ENCODE data around the gene SEC22A. TPM values are rescaled to one million over a fixed set of nuclear protein-coding genes. Genes with fewer than 3 reads are reported as not detected.
A peak's percentile ranks its signal among the peaks of the same experiment; 100 is the strongest.

The SEC22A gene
- total and polyA plus RNA-seq, 2 of the 8 experiments (the other 6 are each of a cell fraction or from before 2014, with no cell fraction given): 10.6 to 17.1 TPM

GRCh38 chr3:123321806-123322205 is 120.1 kb downstream of the SEC22A start:
- ChIA-PET POLR2A (ENCODE audit: partially characterized antibody) (interaction anchor here (1.0 kb wide), 1 partner anchor 40 kb away, joined by 3 read pairs; no protein-coding TSS in a partner anchor), CTCF (ENCODE audit: partially characterized antibody) (interaction anchor here (0.6 to 22.2 kb wide), 14 partner anchors 10 to 1200 kb away, joined by 3 to 245 read pairs (median 4); no protein-coding TSS in a partner anchor)
- H3K27me3 ChIP-seq (replicated peaks in 1 of 4; ENCODE audit: control insufficient read depth in 3 of 4, extremely low read depth in 1 of 4, insufficient read depth in 3 of 4, low read length in 3 of 4): no peaks in the 10 kb centered on the region
- H4K20me1 ChIP-seq (replicated peaks in 1 of 2; ENCODE audit: control insufficient read depth in 1 of 2, insufficient read depth in 2 of 2, low read length in 2 of 2): no peaks in the 10 kb centered on the region
- no peaks in the 10 kb centered on the region for H3K79me1 ChIP-seq (ENCODE audit: low read depth, low read length)
- no peak for TF ChIP-seq ZNF274 (IDR thresholded peaks at IDR 0.05; ENCODE audit: borderline replicate concordance, extremely low read depth, low read length)
- no peak for TF ChIP-seq CBX5 (IDR thresholded peaks at IDR 0.05; ENCODE audit: low read depth, low read length)
- no peak for TF ChIP-seq CTCF (IDR thresholded peaks at IDR 0.05; ENCODE audit: control extremely low read depth in 1 of 3, insufficient read depth in 1 of 3, low read depth in 1 of 3, low read length in 3 of 3)
- no peak for TF ChIP-seq RXRA (IDR thresholded peaks at IDR 0.05; ENCODE audit: insufficient read depth, low read depth, low read length)
- no peak for TF ChIP-seq EP300 (IDR thresholded peaks at IDR 0.05; ENCODE audit: borderline replicate concordance in 1 of 2, low read depth in 2 of 2, low read length in 2 of 2)
- no peak for TF ChIP-seq RNF2 (IDR thresholded peaks at IDR 0.05; ENCODE audit: borderline replicate concordance, low read depth, low read length, missing control alignments, poor library complexity, severe bottlenecking)
- FAIRE-seq (no peak), DNase-seq (ENCODE audit: low read depth in 1 of 2, low spot score in 2 of 2) (no peak)
- H3K79me2 ChIP-seq (ENCODE audit: control insufficient read depth in 1 of 2, insufficient read depth in 2 of 2, low read length in 2 of 2): no peaks in the 10 kb centered on the region
- H3K4me1 ChIP-seq (replicated peaks in 1 of 4; ENCODE audit: control insufficient read depth in 3 of 4, insufficient read depth in 4 of 4, low read length in 3 of 4): peaks cover 4 to 14% (median 9%) of the 10 kb centered on the region in 4 experiments
- no peak overlapping the region for H3K9ac ChIP-seq (replicated peaks in 1 of 4; ENCODE audit: extremely low read depth in 1 of 4, low read depth in 3 of 4, low read length in 3 of 4)
- no peaks in the 10 kb centered on the region for H3K23me2 ChIP-seq (ENCODE audit: low read depth, low read length)
- H4K91ac ChIP-seq (replicated peaks; ENCODE audit: insufficient read length, low read length): no peak overlapping the region
- no peak overlapping the region; the same call in 1 of the 2 replicates for H2AK5ac ChIP-seq (ENCODE audit: low read depth, low read length)
- H3K23ac ChIP-seq (ENCODE audit: insufficient read length): no peak overlapping the region
- no peak overlapping the region for H2AFZ ChIP-seq (ENCODE audit: low read length)
- no peaks in the 10 kb centered on the region for H3K9me3 ChIP-seq (ENCODE audit: insufficient read depth in 2 of 2, low read depth in 1 of 2, low read length in 1 of 2)
- no peak overlapping the region for H2BK20ac ChIP-seq (ENCODE audit: low read length)
- no peak overlapping the region for H4K8ac ChIP-seq (ENCODE audit: extremely low read depth, insufficient read depth, low read length)
- no peaks in the 10 kb centered on the region for H3K36me3 ChIP-seq (ENCODE audit: control insufficient read depth in 2 of 4, insufficient read depth in 4 of 4, low read length in 3 of 4)
- H3K14ac ChIP-seq (ENCODE audit: insufficient read length): no peak overlapping the region
- H3K4me3 ChIP-seq (ENCODE audit: extremely low read depth in 1 of 4, insufficient read depth in 2 of 4, low read depth in 3 of 4, low read length in 4 of 4): no peak overlapping the region
- H2BK12ac ChIP-seq (ENCODE audit: low read depth, low read length): peak overlapping the region; percentile 87; the same call in 1 of the 2 replicates
- H3K4me2 ChIP-seq (ENCODE audit: insufficient read depth in 1 of 2, low read depth in 2 of 2, low read length in 2 of 2): no peak overlapping the region
- 93% methylated on average over 8 of the region's 8 CpGs; no CpG with 5 or more reads in 1 of the 2 experiments for WGBS, 2 experiments (ENCODE audit: extremely low coverage in 1 of 2, insufficient coverage in 1 of 2, insufficient read length in 1 of 2, insufficient replicate concordance in 2 of 2, low coverage in 1 of 2, low lambda C conversion rate in 2 of 2, missing lambda C conversion rate in 1 of 2)
- no peak overlapping the region for H2BK15ac ChIP-seq (ENCODE audit: low read length)
- H2BK5ac ChIP-seq (ENCODE audit: low read depth, low read length): no peak overlapping the region
- no peak overlapping the region for H4K5ac ChIP-seq (ENCODE audit: insufficient read length, low read depth, low read length)
- no peak overlapping the region for H3K56ac ChIP-seq (replicated peaks; ENCODE audit: insufficient read length, low read depth, low read length)
- H3K18ac ChIP-seq (ENCODE audit: extremely low read depth, low read length): peak overlapping the region; percentile 27; the same call in 1 of the 2 replicates
- H3K4ac ChIP-seq (replicated peaks; ENCODE audit: insufficient read length, low read depth, low read length): no peak overlapping the region
- H2BK120ac ChIP-seq (replicated peaks; ENCODE audit: low read depth, low read length): no peak overlapping the region
- no peak overlapping the region; the same call in 1 of the 2 replicates for H3K27ac ChIP-seq (ENCODE audit: low read depth, low read length)
